GM19463 (cell line): ENCODE data around the gene LRIG3.

Experiments used
- ATAC-seq: cut with Tn5 transposase; IDR thresholded peaks from one replicate; pipeline ENCODE4 v1.9.1; 2021; ENCODE audit warnings: mild to moderate bottlenecking, moderate library complexity; ENCODE audit not compliant: unreplicated experiment

LRIG3 gene

GRCh38 chr12:58931518-58931917 lies 11.2 kb upstream of the LRIG3 start:
- ATAC-seq, result no peak

DNA sequence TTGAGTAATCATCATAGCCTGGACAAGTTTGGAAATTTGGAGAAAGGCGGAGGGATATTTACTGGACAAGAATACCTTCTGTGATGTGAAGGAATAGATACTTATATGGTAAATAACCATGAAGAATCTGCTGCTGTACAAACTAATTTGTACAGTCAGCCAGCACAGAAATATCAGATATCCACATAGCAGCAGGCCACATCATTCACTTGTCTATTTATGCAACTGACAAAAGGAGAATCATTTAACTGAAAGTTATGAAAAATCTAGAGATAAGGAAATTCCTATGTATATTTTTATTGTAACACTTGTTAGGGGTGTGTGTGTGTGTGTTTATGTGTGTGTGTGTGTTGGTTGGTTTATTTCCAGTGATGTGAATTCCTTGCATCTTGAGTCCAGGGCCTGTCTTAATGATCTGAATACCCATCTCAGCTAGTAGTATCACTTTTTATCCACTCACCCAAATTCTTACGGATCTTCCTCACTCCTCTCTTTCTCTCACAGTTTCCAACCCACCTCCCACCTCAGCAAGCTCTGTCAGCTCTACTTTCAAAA lies 10.5 kb upstream of the LRIG3 start:
- no peak for ATAC-seq

GRCh38 chr12:58927120-58927519 lies 6.8 kb upstream of the LRIG3 start:
- ATAC-seq, result no peak

DNA sequence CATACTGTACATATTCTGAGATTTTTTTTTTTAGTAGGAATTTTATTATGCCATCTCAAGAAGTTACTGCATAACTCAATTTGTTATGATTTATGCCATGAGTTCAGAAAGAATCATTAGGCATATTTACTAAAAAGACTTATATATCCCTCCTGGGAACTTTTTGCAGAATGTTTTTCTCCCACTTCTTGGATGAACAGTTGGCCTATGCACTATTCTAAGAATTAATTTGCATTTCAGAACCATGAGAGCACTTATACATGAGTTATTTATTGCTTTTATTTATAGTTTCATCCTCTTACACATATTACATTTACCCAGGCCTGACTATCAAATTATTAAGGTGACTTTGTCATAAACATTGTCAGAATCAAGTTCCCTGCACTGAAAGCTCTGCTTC lies 6.3 kb upstream of the LRIG3 start:
- no peak for ATAC-seq

DNA sequence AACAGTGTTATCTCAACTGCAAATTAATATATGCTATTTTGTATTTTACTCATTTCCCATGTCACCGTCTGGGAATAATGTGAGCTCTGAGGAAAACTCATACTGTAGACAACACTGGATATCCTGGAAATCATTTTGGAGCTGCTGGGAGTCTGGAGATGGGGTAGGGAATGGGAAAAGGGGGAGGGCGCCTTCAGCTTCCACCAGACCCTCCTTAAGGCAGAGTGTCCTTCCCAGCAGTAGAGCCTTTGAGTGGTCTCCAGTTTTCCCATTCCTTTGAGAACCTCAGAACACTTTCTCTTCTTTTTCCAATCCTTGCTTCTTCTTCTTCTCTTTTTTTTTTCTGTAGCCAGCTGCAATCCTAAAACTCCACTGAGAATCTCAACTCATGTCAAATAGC lies 5.4 kb upstream of the LRIG3 start:
- no peak for ATAC-seq

DNA sequence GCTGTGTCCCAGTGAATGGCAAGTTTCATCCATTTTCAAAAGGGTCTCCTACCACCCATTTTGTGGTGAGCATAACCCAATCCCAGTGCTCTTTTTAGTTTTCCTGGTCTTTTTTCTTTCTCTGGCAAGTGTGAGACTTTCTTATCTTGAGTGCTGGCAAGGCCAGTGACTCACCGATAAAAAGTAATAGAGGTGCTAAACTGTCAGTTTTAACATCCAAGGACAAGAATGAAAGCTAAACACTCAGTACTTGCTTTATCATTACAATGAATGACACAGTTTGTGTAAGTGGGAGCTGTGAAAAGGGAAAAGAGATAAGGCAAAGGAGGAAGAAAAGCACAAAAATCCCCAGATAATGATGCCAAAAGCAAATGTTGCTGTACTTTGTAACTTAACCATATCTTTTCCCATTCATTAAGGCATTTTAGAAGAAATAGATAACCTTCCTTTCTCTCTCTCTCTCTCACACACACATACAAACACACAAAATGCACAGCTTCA lies 4.9 kb upstream of the LRIG3 start:
- ATAC-seq, result no peak

DNA sequence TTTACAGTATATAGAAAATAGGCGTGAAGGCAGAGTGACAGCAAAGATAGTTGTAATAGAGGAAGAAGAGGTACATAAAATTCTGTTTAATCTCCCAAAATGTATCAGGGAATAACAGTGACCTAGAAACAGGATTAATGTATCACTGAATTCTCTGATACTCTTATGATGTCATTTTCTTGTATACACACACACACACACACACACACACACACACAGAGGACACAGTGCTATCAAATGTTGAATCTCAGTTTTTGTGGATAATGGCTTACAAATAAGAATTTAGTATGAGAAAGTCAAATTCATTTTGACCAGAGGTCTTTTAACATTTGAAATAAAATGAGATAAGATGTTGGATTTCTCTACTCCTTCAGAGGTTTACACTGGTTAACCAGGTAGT lies 4.3 kb upstream of the LRIG3 start:
- ATAC-seq, result no peak

- ATAC-seq, result no peak
Observed at GRCh38 chr12:58923781-58924180, 3.5 kb upstream of the LRIG3 start.

- ATAC-seq, result no peak
Observed at GRCh38 chr12:58922849-58923248, 2.5 kb upstream of the LRIG3 start.

- ATAC-seq, result no peak
Observed at GRCh38 chr12:58920961-58921861, 907 bp upstream of the LRIG3 start.

DNA sequence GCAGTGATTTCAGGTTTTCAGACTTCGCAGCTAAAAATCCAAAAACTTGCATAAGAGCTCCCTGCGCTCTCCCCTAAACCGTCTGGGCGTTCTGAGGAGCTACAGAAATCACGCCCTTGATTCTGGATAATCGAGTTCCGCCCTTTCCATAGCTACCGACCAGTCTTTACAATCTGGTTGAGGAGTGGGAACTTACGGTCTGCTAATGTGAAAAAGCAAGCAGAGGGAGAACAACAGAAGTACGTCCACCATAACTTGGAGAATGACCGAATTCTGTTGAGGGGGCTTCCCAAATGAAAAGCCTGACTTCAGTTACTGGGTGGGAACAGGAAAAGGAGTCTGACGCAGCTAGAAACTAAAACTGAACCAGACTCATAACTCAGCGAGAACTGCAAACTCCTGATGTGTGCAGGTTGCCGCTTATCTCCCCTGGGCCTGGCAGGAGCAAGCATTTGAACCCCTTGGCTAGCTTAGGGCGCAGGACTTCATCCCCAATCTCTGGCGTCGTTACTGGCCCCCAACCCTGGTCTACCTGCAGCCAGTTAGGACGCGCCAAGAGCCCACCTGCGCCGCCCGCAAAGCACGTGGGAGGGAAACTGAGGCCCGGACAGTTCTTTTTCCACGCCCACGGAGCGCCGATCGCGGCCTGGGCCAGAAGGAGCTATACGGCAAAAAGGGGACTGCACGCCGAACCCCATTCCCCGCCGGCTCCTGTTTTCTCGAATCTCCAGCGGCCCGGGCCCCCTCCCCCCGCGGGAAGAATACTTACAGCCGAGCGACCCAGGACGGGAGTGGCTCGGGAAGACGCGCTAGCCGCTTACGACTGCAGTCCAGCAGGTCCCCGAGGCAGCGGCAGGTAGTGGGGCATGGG lies 838 bp downstream of the LRIG3 start:
- peak; percentile 31 for ATAC-seq

DNA sequence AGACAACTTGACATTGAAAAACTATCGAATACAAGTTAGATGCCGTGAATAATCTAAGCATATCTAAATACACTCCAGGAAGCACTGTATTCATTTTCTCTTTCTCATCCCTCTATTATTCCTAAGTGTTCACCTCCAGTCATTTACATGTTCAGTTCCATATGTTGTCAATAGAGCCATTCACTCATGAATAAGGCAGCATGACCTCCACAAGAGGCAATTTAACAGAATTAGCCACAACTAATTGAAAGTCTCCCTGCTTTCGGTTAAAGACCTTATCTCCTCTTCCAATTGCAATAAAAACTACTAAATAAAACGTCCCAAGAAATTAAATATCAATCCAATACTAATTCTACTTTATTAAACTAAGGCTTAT lies 1.8 kb downstream of the LRIG3 start:
- ATAC-seq, result no peak

- ATAC-seq, result no peak
Observed at GRCh38 chr12:58917699-58918468, 2.4 kb downstream of the LRIG3 start.

GRCh38 chr12:58916921-58917511 lies 3.3 kb downstream of the LRIG3 start:
- no peak for ATAC-seq

- ATAC-seq, result no peak
Observed at GRCh38 chr12:58916161-58916621, 4.1 kb downstream of the LRIG3 start.

GRCh38 chr12:58915634-58916033 lies 4.7 kb downstream of the LRIG3 start:
- ATAC-seq, result no peak

- no peak for ATAC-seq
Observed at GRCh38 chr12:58915037-58915436, 5.3 kb downstream of the LRIG3 start.

GRCh38 chr12:58914457-58914856 lies 5.8 kb downstream of the LRIG3 start:
- no peak for ATAC-seq

DNA sequence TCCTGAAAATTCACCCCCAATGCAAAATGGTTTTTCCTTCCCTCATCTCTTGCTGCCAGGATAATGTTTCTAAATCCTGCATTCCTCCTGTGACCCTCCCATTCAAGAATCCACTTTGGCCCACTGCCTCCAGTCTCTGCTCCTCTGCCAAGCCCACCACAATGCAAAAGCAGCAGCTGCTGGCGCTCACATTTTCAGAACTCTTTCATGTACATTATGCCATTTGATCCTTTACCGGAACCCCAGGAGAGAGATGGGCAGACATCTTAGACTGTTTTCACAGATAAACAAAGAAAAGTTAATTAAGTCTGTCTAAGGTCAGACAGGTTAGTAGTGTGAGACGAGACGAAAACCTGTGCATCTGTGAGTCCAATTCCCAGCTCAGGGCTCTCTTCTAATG lies 12.9 kb downstream of the LRIG3 start:
- no peak for ATAC-seq

- no peak for ATAC-seq
Observed at GRCh38 chr12:58906917-58907316, 13.4 kb downstream of the LRIG3 start.
